Peyer's patch (tissue), 4 donors: ENCODE data around the gene IFT43. TPM values are rescaled to one million over a fixed set of nuclear protein-coding genes. Genes with fewer than 3 reads are reported as not detected.

Experiments used
- DNase-seq, 3 donors: peaks; one replicate each; pipeline ENCODE4 v3.0.0-alpha.2; 2017 to 2019
- H3K27ac ChIP-seq, 4 donors: fragments of 200-600 bp; sonication (generic); one replicate each; pipeline ENCODE4 v1.5.1; 2016 to 2019
- H3K27me3 ChIP-seq, 2 donors: fragments of 200-600 bp; sonication (generic); one replicate each; pipeline ENCODE4 v1.5.1; 2019
- H3K36me3 ChIP-seq, 3 donors: fragments of 200-600 bp; sonication (generic); one replicate each; pipeline ENCODE4 v1.5.1; 2016 to 2019
- H3K4me1 ChIP-seq, 4 donors: fragments of 200-600 bp; sonication (generic); one replicate each; pipeline ENCODE4 v1.5.1; 2016 to 2019
- H3K4me3 ChIP-seq, 4 donors: fragments of 200-600 bp; sonication (generic); 1 replicate in 3 of 4; 2 replicates in 1 of 4; pipeline ENCODE4 v1.5.1; 2016 to 2019; ENCODE audit warnings: mild to moderate bottlenecking in 1 of 4
- H3K9me3 ChIP-seq, 4 donors: fragments of 200-600 bp; sonication (generic); one replicate each; pipeline ENCODE4 v1.5.1; 2016 to 2019; ENCODE audit warnings: mild to moderate bottlenecking in 1 of 4
- POLR2A ChIP-seq, 2 donors: fragments of 450-650 bp; IDR thresholded peaks; one replicate each; pipeline ENCODE4 v1.5.1; 2017; ENCODE audit warnings: antibody characterized with exemption in 2 of 2, mild to moderate bottlenecking in 2 of 2, moderate library complexity in 2 of 2
- total RNA-seq, 4 donors: library from RNA; depleted of rRNA; stranded (reverse); fragments of >200 nt; gene quantifications; one replicate each; pipeline ENCODE4 v1.1.0, GENCODE V29; 2016
- TF ChIP-seq, protein P1 (sequence below), 6 experiments: fragments of 450-650 bp in 4 of 6; fragments of 200-600 bp in 2 of 6; sonication (generic) in 1 of 6; IDR thresholded peaks; one replicate each; pipeline ENCODE4 v1.5.1; 2017 to 2019; ENCODE audit warnings: antibody characterized with exemption in 6 of 6, mild to moderate bottlenecking in 3 of 6, moderate library complexity in 1 of 6

Gene IFT43
- total RNA-seq, 4 donors from 2014 or later: 23.9 to 42.8 (median 33.6) TPM

DNA sequence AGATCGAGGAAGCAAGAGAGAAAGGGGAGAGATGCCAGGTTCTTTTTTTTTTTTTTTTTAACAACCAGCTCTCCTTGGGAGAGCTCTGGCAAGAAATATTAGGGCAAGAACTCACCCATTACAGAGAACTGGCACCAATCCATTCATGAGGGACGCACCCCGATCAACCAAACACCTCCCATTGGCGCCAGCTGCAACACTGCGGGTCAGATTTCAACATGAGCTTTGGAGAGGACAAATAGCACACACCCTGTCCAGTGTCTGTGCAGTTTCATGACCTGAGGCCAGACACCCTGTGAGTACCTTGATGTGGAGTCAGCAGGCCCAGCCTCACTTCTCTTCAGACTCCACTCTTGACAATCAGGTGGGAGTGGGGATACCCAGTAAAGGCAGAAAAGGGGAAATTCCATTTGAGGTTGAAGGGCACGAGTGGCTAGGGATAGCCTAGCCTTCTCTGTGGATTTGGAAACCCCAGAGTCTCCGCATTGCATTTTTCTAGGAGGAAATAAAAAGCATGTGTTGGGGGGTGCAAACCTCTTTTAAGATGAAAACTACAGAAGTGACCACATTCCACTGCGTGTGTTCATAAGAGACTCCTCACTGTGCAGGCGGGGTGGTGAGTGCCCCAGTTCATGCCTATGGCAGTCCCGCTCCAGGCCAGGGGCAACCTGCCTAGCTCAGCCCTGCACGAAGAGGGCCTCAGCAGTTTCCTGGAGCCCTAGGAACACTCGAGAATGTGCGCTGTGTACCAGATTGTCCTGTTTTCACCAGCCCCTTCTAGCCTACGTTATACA is 123.7 kb downstream of the IFT43 start:
- H3K36me3 ChIP-seq: no peaks in the 10 kb centered on the region
- no peaks in the 10 kb centered on the region for H3K4me1 ChIP-seq
- H3K27ac ChIP-seq: no peak overlapping the region
- H3K4me3 ChIP-seq: no peak overlapping the region
- TF ChIP-seq, protein P1, sequence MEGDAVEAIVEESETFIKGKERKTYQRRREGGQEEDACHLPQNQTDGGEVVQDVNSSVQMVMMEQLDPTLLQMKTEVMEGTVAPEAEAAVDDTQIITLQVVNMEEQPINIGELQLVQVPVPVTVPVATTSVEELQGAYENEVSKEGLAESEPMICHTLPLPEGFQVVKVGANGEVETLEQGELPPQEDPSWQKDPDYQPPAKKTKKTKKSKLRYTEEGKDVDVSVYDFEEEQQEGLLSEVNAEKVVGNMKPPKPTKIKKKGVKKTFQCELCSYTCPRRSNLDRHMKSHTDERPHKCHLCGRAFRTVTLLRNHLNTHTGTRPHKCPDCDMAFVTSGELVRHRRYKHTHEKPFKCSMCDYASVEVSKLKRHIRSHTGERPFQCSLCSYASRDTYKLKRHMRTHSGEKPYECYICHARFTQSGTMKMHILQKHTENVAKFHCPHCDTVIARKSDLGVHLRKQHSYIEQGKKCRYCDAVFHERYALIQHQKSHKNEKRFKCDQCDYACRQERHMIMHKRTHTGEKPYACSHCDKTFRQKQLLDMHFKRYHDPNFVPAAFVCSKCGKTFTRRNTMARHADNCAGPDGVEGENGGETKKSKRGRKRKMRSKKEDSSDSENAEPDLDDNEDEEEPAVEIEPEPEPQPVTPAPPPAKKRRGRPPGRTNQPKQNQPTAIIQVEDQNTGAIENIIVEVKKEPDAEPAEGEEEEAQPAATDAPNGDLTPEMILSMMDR (IDR thresholded peaks at IDR 0.05): no peak
- TF ChIP-seq POLR2A (IDR thresholded peaks at IDR 0.05): no peak
- H3K27me3 ChIP-seq: no peaks in the 10 kb centered on the region
- no peaks in the 10 kb centered on the region for H3K9me3 ChIP-seq
- no peak for DNase-seq

DNA sequence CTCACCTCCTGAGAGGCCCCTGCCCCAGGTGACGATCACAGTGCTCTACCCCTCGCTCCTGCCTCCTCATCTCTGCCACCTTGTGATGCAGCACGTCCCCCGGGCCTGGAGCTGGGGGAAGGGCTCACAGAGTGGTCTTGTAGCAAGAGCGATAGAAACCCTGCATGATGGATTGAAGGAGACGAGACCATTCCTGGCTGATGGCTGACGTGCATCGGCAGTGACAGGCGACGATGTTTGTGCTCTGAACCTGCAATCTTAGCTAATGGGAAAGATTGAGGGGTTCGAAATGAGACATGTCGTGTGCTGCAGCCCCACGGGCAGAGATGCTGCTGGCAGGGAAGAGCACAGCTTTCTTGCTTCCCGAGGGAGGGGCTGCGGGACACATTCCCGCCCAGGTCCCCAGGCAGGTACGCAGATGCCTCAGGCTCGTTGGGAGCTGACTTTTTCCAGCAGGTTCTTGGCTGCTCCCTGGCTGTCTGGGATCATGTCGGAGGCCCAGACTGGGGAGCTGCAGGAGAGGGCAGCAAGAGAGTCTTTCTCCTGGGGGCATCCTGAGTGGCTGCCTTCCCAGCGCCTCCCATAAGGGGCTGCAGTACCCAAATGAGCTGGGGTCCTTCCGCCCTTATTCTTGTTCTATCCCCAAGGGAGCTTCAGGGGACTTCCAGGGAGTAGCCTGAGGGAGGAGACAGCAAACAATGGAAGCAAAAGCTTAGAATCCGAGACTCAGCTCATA is 127.5 kb downstream of the IFT43 start:
- no peaks in the 10 kb centered on the region for H3K27me3 ChIP-seq
- no peaks in the 10 kb centered on the region for H3K9me3 ChIP-seq
- H3K36me3 ChIP-seq: no peaks in the 10 kb centered on the region
- no peak for DNase-seq
- H3K4me1 ChIP-seq: no peaks in the 10 kb centered on the region
- no peak overlapping the region for H3K4me3 ChIP-seq
- no peak overlapping the region for H3K27ac ChIP-seq
- no peak for TF ChIP-seq POLR2A (IDR thresholded peaks at IDR 0.05)
- TF ChIP-seq, protein P1 (IDR thresholded peaks at IDR 0.05): no peak

DNA sequence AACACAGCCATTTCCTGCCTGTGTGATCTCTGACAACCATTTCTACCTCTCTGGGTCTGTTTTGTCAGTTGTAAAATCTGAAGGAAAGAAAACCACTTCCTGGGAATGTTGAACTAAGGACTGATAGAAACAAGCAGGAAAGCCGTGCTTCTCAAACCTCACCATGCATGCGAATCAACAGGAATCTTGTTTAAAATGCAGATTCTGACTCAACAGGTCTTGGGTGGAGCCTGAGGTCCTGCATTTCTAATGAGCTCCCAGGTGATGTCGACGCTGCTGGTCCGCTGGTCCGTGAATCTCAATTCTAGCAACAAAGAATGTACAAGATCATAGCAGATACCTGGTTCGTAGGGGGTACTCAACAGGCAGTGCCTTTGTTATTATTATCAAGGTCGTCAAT is 128.1 kb downstream of the IFT43 start:
- TF ChIP-seq POLR2A (IDR thresholded peaks at IDR 0.05): no peak
- TF ChIP-seq, protein P1 (IDR thresholded peaks at IDR 0.05): no peak
- Histone ChIP-seq H3K4me1 (no peaks in the 10 kb centered on the region), H3K9me3 (no peaks in the 10 kb centered on the region), H3K27ac (no peak overlapping the region), H3K36me3 (no peaks in the 10 kb centered on the region), H3K27me3 (no peaks in the 10 kb centered on the region), H3K4me3 (no peak overlapping the region)
- DNase-seq: no peak

- Histone ChIP-seq H3K4me3 (no peak overlapping the region), H3K9me3 (no peaks in the 10 kb centered on the region), H3K27me3 (no peaks in the 10 kb centered on the region), H3K4me1 (no peaks in the 10 kb centered on the region), H3K36me3 (no peaks in the 10 kb centered on the region), H3K27ac (no peak overlapping the region)
- no peak for DNase-seq
- no peak for TF ChIP-seq POLR2A (IDR thresholded peaks at IDR 0.05)
- TF ChIP-seq, protein P1 (IDR thresholded peaks at IDR 0.05): no peak
These were observed 129.5 kb downstream of the IFT43 start for GRCh38 chr14:76115010-76115422.

- H3K27me3 ChIP-seq: no peaks in the 10 kb centered on the region
- TF ChIP-seq, protein P1 (IDR thresholded peaks at IDR 0.05): no peak
- TF ChIP-seq POLR2A (IDR thresholded peaks at IDR 0.05): no peak
- H3K36me3 ChIP-seq: no peaks in the 10 kb centered on the region
- H3K9me3 ChIP-seq: no peaks in the 10 kb centered on the region
- no peak overlapping the region for H3K27ac ChIP-seq
- H3K4me3 ChIP-seq: no peak overlapping the region
- H3K4me1 ChIP-seq: no peaks in the 10 kb centered on the region
- DNase-seq: no peak
These were observed 132.4 kb downstream of the IFT43 start for GRCh38 chr14:76117789-76118484.
